Endodermal cell (in vitro differentiated cells): ENCODE data around the gene MAP3K5. TPM values are rescaled to one million over a fixed set of nuclear protein-coding genes. Genes with fewer than 3 reads are reported as not detected.

Experiments used
- DNase-seq: peaks from one replicate; pipeline ENCODE4 v3.0.0-alpha.2; 2017
- H3K27ac ChIP-seq: 2 replicates; pipeline ENCODE4 v1.5.1; 2013; ENCODE audit warnings: mild to moderate bottlenecking, low read depth, low read length, moderate library complexity
- H3K27me3 ChIP-seq: 2 replicates; pipeline ENCODE4 v1.6.1; 2013; ENCODE audit warnings: mild to moderate bottlenecking, low read length, moderate library complexity; ENCODE audit not compliant: insufficient read depth, control insufficient read depth, poor library complexity, severe bottlenecking
- H3K36me3 ChIP-seq: 2 replicates; pipeline ENCODE4 v1.7.0; 2013; ENCODE audit warnings: mild to moderate bottlenecking, low read length, moderate library complexity; ENCODE audit not compliant: control insufficient read depth, insufficient read depth
- H3K4me1 ChIP-seq: one replicate; pipeline ENCODE4 v1.7.0; 2013; ENCODE audit warnings: low read length; ENCODE audit not compliant: control insufficient read depth, insufficient read depth
- H3K4me3 ChIP-seq: 2 replicates; pipeline ENCODE4 v1.5.1; 2013; ENCODE audit warnings: mild to moderate bottlenecking, low read length, moderate library complexity
- H3K9ac ChIP-seq: 2 replicates; pipeline ENCODE4 v1.6.1; 2013; ENCODE audit warnings: mild to moderate bottlenecking, low read length, moderate library complexity; ENCODE audit not compliant: poor library complexity, severe bottlenecking; ENCODE audit errors: extremely low read depth
- H3K9me3 ChIP-seq: 2 replicates; pipeline ENCODE4 v1.6.1; 2013; ENCODE audit warnings: mild to moderate bottlenecking, low read length, moderate library complexity; ENCODE audit not compliant: control insufficient read depth
- H3K27ac Mint-ChIP-seq: 2 replicates; pipeline ENCODE4 v1.8.0; 2020; ENCODE audit warnings: mixed read lengths
- H3K27me3 Mint-ChIP-seq: 2 replicates; pipeline ENCODE4 v1.8.0; 2021; ENCODE audit warnings: mild to moderate bottlenecking, mixed read lengths; ENCODE audit not compliant: insufficient read depth
- H3K36me3 Mint-ChIP-seq: 2 replicates; pipeline ENCODE4 v1.8.0; 2020; ENCODE audit warnings: low read depth, mixed read lengths
- H3K4me1 Mint-ChIP-seq: 2 replicates; pipeline ENCODE4 v1.8.0; 2020; ENCODE audit warnings: mixed read lengths
- H3K4me3 Mint-ChIP-seq: 2 replicates; pipeline ENCODE4 v1.8.0; 2020; ENCODE audit warnings: mild to moderate bottlenecking, moderate library complexity, mixed read lengths
- H3K9me3 Mint-ChIP-seq: 2 replicates; pipeline ENCODE4 v1.8.0; 2020; ENCODE audit warnings: mild to moderate bottlenecking, mixed read lengths
- WGBS, 2 experiments: methylation state at CpG; one replicate each; pipeline versions ENCODE4 v1.1.5 to v1.1.7; 2013; ENCODE audit warnings: missing lambda C conversion rate in 2 of 2, mixed read lengths in 1 of 2; ENCODE audit not compliant: insufficient coverage in 1 of 2, insufficient read length in 1 of 2; 5-methylcytosine and 5-hydroxymethylcytosine counted together
- total RNA-seq, 2 donors: library from RNA; stranded (reverse); fragmentation: NEBNext Ultra II Directional in 1 of 2; extraction: Animal tissue kit (Norgen Biotek cat#: 25700) in 1 of 2; gene quantifications; 2 replicates in 1 of 2; 3 replicates in 1 of 2; pipeline ENCODE4 v1.2.1, GENCODE V29; 2021
- TF ChIP-seq, protein P1 (sequence below): fragments of 200-600 bp; sonication (generic); conservative IDR thresholded peaks from 2 replicates; pipeline ENCODE4 v1.5.0; 2021; ENCODE audit warnings: antibody characterized with exemption, mild to moderate bottlenecking

Gene MAP3K5
- total RNA-seq, 2 donors from 2014 or later = 1.6 to 3.4 TPM

DNA sequence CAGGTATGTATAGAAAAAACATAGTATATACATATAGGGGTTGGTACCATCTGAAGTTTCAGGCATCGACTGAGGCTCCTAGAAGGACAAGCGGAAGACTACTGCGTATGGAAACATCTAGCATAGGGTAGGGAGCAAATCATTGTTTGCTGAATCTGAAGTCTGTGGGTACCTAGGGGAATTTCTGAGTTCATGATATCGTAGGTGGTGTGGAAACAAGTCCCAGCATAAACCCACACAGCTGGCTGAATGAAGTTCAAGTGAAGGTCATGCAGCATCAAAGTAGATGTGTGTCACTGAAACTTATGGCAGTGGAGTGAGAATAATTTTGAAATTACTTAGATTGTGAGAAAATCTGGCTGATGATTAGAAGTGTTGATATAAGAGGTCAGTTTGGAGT, 281.5 kb downstream of the MAP3K5 start:
- TF ChIP-seq, protein P1, sequence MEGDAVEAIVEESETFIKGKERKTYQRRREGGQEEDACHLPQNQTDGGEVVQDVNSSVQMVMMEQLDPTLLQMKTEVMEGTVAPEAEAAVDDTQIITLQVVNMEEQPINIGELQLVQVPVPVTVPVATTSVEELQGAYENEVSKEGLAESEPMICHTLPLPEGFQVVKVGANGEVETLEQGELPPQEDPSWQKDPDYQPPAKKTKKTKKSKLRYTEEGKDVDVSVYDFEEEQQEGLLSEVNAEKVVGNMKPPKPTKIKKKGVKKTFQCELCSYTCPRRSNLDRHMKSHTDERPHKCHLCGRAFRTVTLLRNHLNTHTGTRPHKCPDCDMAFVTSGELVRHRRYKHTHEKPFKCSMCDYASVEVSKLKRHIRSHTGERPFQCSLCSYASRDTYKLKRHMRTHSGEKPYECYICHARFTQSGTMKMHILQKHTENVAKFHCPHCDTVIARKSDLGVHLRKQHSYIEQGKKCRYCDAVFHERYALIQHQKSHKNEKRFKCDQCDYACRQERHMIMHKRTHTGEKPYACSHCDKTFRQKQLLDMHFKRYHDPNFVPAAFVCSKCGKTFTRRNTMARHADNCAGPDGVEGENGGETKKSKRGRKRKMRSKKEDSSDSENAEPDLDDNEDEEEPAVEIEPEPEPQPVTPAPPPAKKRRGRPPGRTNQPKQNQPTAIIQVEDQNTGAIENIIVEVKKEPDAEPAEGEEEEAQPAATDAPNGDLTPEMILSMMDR = no peak
- Histone ChIP-seq H3K9me3 (no peaks in the 10 kb centered on the region), H3K4me1 (peaks cover 9% of the 10 kb centered on the region), H3K36me3 (no peaks in the 10 kb centered on the region), H3K4me3 (no peak overlapping the region), H3K9ac (no peak overlapping the region), H3K27ac (no peak overlapping the region), H3K27me3 (no peaks in the 10 kb centered on the region)
- no peaks in the 10 kb centered on the region for H3K9me3 Mint-ChIP-seq
- DNase-seq = no peak
- H3K27me3 Mint-ChIP-seq = no peaks in the 10 kb centered on the region
- H3K36me3 Mint-ChIP-seq = peaks cover 37% of the 10 kb centered on the region
- WGBS, 2 experiments = 50 to 86% methylated on average over 1 to 4 of the region's 4 CpGs
- no peak overlapping the region for H3K27ac Mint-ChIP-seq
- no peak overlapping the region for H3K4me3 Mint-ChIP-seq
- peaks cover 33% of the 10 kb centered on the region for H3K4me1 Mint-ChIP-seq

GRCh38 chr6:136510299-136510698, 282.0 kb downstream of the MAP3K5 start:
- H3K36me3 ChIP-seq = no peaks in the 10 kb centered on the region
- TF ChIP-seq, protein P1 = no peak
- H3K9me3 Mint-ChIP-seq = no peaks in the 10 kb centered on the region

DNA sequence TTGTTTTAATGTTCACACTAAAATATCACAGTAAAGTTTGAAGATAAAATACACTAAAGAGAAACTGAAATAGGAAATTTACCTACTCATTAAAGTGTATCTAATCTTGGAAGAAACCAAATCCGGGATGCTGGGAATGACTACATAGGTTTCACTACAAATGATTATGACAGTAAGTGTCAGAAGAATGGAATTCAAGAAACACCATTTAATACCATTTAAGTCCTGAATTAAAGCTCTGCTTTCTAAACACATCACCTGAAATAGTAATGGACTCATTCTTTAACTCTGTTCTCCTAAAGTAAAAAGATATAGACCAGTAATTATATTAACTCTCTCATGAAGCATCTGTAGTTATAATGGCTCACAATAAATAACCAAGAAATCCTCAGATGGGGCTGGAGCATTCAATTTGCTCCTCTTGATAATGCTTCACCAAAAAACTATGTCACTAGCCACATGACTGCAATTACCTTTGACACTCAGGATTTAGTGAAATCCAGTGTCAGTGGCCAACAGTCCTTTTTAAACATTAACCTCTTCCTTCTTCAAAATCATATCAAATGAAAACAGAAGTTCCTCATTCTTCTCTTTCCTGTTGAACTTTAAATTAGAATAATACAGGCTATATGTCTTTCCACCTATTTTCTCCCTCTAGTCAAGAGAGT, 283.4 kb downstream of the MAP3K5 start:
- Mint-ChIP-seq H3K36me3 (peaks cover 24% of the 10 kb centered on the region), H3K4me3 (no peak overlapping the region), H3K27me3 (no peaks in the 10 kb centered on the region), H3K9me3 (no peaks in the 10 kb centered on the region), H3K27ac (no peak overlapping the region), H3K4me1 (peaks cover 24% of the 10 kb centered on the region)
- TF ChIP-seq, protein P1 = no peak
- DNase-seq = no peak
- WGBS, 2 experiments = 100% methylated on average over 1 of the region's 1 CpG
- Histone ChIP-seq H3K27ac (no peak overlapping the region), H3K36me3 (no peaks in the 10 kb centered on the region), H3K4me1 (peaks cover 3% of the 10 kb centered on the region), H3K4me3 (no peak overlapping the region), H3K9ac (no peak overlapping the region), H3K27me3 (no peaks in the 10 kb centered on the region), H3K9me3 (no peaks in the 10 kb centered on the region)

More at GRCh38 chr6:136510299-136510698, 282.0 kb downstream of the MAP3K5 start:
- Mint-ChIP-seq H3K27ac (no peak overlapping the region), H3K4me1 (peaks cover 28% of the 10 kb centered on the region), H3K36me3 (peaks cover 35% of the 10 kb centered on the region), H3K27me3 (no peaks in the 10 kb centered on the region), H3K4me3 (no peak overlapping the region)
- Histone ChIP-seq H3K4me1 (peaks cover 4% of the 10 kb centered on the region), H3K27ac (no peak overlapping the region), H3K9ac (no peak overlapping the region), H3K9me3 (no peaks in the 10 kb centered on the region), H3K4me3 (no peak overlapping the region), H3K27me3 (no peaks in the 10 kb centered on the region)
- 94 to 97% methylated on average over 3 to 4 of the region's 5 CpGs for WGBS, 2 experiments
- DNase-seq = no peak

Other genes starting within 250 kb of the MAP3K5 start
- 10 to 100 TPM; 42.4 to 48.7 TPM for gene MAP7, start 242.1 kb downstream of the MAP3K5 start, total RNA-seq
- gene PEX7, start 30.1 kb upstream of the MAP3K5 start, total RNA-seq = 10 to 100 TPM; 11.2 to 11.6 TPM
- under 1 TPM in 1 of 2 donors, not detected in 1; 0.44 TPM for gene SLC35D3, start 129.8 kb upstream of the MAP3K5 start, total RNA-seq